Mesendoderm (in vitro differentiated cells): ENCODE data around the gene COL13A1.
A peak's percentile ranks its signal among the peaks of the same experiment; 100 is the strongest.

Experiments
- DNase-seq: peaks from one replicate; pipeline ENCODE4 v3.0.0; 2013
- H2AK5ac ChIP-seq: 2 replicates; pipeline ENCODE4 v1.6.1; 2013; ENCODE audit warnings: low read length, inconsistent platforms
- H2BK120ac ChIP-seq: 2 replicates; pipeline ENCODE4 v1.6.1; 2013; ENCODE audit warnings: low read depth, mild to moderate bottlenecking, low read length, moderate library complexity, mixed read lengths
- H2BK15ac ChIP-seq: replicated peaks from 2 replicates; pipeline ENCODE4 v1.6.1; 2013; ENCODE audit warnings: low read depth, mild to moderate bottlenecking, moderate library complexity
- H2BK5ac ChIP-seq: 2 replicates; pipeline ENCODE4 v1.6.1; 2013; ENCODE audit warnings: low read length, inconsistent platforms
- H3K18ac ChIP-seq: 2 replicates; pipeline ENCODE4 v1.6.1; 2013; ENCODE audit warnings: mild to moderate bottlenecking, low read length, mixed read lengths
- H3K23ac ChIP-seq: one replicate; pipeline ENCODE4 v1.6.1; 2013; ENCODE audit warnings: low read length
- H3K27ac ChIP-seq: 2 replicates; pipeline ENCODE4 v1.5.1; 2013; ENCODE audit warnings: low read depth, mild to moderate bottlenecking, inconsistent platforms, low read length, moderate library complexity
- H3K27me3 ChIP-seq: 2 replicates; pipeline ENCODE4 v1.6.1; 2013; ENCODE audit warnings: low read length, control low read depth, mild to moderate bottlenecking, inconsistent platforms; ENCODE audit not compliant: insufficient read depth, poor library complexity
- H3K36me3 ChIP-seq: 2 replicates; pipeline ENCODE4 v1.6.1; 2013; ENCODE audit warnings: low read length, inconsistent platforms; ENCODE audit not compliant: control insufficient read depth, insufficient read depth
- H3K4ac ChIP-seq: one replicate; pipeline ENCODE4 v1.6.1; 2013; ENCODE audit warnings: low read depth, mild to moderate bottlenecking, low read length, moderate library complexity
- H3K4me1 ChIP-seq: 2 replicates; pipeline ENCODE4 v1.6.1; 2013; ENCODE audit warnings: low read depth, low read length, inconsistent platforms; ENCODE audit not compliant: control insufficient read depth
- H3K4me2 ChIP-seq: 2 replicates; pipeline ENCODE4 v1.6.1; 2013; ENCODE audit warnings: low read length
- H3K4me3 ChIP-seq: 2 replicates; pipeline ENCODE4 v1.5.1; 2013; ENCODE audit warnings: mild to moderate bottlenecking, low read length
- H3K56ac ChIP-seq: one replicate; pipeline ENCODE4 v1.6.1; 2013; ENCODE audit warnings: low read length
- H3K79me1 ChIP-seq: 2 replicates; pipeline ENCODE4 v1.6.1; 2013; ENCODE audit warnings: low read length, inconsistent platforms
- H3K79me2 ChIP-seq: 2 replicates; pipeline ENCODE4 v1.6.1; 2013; ENCODE audit warnings: mild to moderate bottlenecking, low read length; ENCODE audit not compliant: control insufficient read depth, insufficient read depth
- H3K9ac ChIP-seq: 2 replicates; pipeline ENCODE4 v1.6.1; 2013; ENCODE audit warnings: low read length, inconsistent platforms
- H4K5ac ChIP-seq: one replicate; pipeline ENCODE4 v1.6.1; 2013; ENCODE audit warnings: low read length
- H4K8ac ChIP-seq: one replicate; pipeline ENCODE4 v1.6.1; 2013; ENCODE audit warnings: low read depth, mild to moderate bottlenecking, control low read depth, low read length, moderate library complexity
- WGBS: extraction: QIAGEN DNeasy Blood & Tissue Kit; methylation state at CpG from one replicate; pipeline ENCODE4 v1.1.7; 2013; ENCODE audit warnings: low lambda C conversion rate, missing lambda C conversion rate; ENCODE audit not compliant: insufficient coverage; ENCODE audit errors: extremely low coverage; 5-methylcytosine and 5-hydroxymethylcytosine counted together

COL13A1 gene

GRCh38 chr10:69901628-69902505, 100.2 kb downstream of the COL13A1 start:
- WGBS = no CpG with 5 or more reads among the region's 10 CpGs
- H4K5ac ChIP-seq = no peak overlapping the region
- H4K8ac ChIP-seq = no peak overlapping the region
- H2BK5ac ChIP-seq = no peak overlapping the region
- H3K4ac ChIP-seq = no peak overlapping the region
- H3K79me2 ChIP-seq = no peaks in the 10 kb centered on the region
- H3K79me1 ChIP-seq = no peaks in the 10 kb centered on the region
- no peak overlapping the region for H2BK15ac ChIP-seq
- H3K9ac ChIP-seq = peak overlapping the region; percentile 29
- H3K4me3 ChIP-seq = no peak overlapping the region
- H3K18ac ChIP-seq = no peak overlapping the region
- H3K27me3 ChIP-seq = no peaks in the 10 kb centered on the region
- H2AK5ac ChIP-seq = no peak overlapping the region
- no peaks in the 10 kb centered on the region for H3K36me3 ChIP-seq
- H3K27ac ChIP-seq = no peak overlapping the region
- DNase-seq = peak; percentile 82
- H3K4me1 ChIP-seq = no peaks in the 10 kb centered on the region
- H3K4me2 ChIP-seq = no peak overlapping the region
- H2BK120ac ChIP-seq = no peak overlapping the region
- peak overlapping the region; percentile 71 for H3K56ac ChIP-seq
- H3K23ac ChIP-seq = no peak overlapping the region

GRCh38 chr10:69902835-69903535, 101.3 kb downstream of the COL13A1 start:
- Histone ChIP-seq H3K4ac (no peak overlapping the region), H2BK120ac (no peak overlapping the region), H2BK5ac (no peak overlapping the region), H3K23ac (no peak overlapping the region), H2BK15ac (no peak overlapping the region), H2AK5ac (no peak overlapping the region), H3K79me1 (no peaks in the 10 kb centered on the region), H3K4me1 (no peaks in the 10 kb centered on the region), H3K79me2 (no peaks in the 10 kb centered on the region), H3K27me3 (no peaks in the 10 kb centered on the region), H3K9ac (no peak overlapping the region), H4K8ac (no peak overlapping the region), H4K5ac (no peak overlapping the region), H3K27ac (no peak overlapping the region), H3K4me2 (no peak overlapping the region), H3K56ac (no peak overlapping the region), H3K18ac (no peak overlapping the region), H3K36me3 (no peaks in the 10 kb centered on the region), H3K4me3 (no peak overlapping the region)
- DNase-seq = no peak
- no CpG with 5 or more reads among the region's 7 CpGs for WGBS

- Histone ChIP-seq H3K56ac (no peak overlapping the region), H2BK120ac (no peak overlapping the region), H4K8ac (no peak overlapping the region), H3K4me1 (no peaks in the 10 kb centered on the region), H3K4me2 (no peak overlapping the region), H2AK5ac (no peak overlapping the region), H3K9ac (no peak overlapping the region), H3K18ac (no peak overlapping the region), H3K4ac (no peak overlapping the region), H4K5ac (no peak overlapping the region), H3K27ac (no peak overlapping the region), H2BK5ac (no peak overlapping the region), H3K79me2 (no peaks in the 10 kb centered on the region), H3K4me3 (no peak overlapping the region), H3K23ac (no peak overlapping the region), H2BK15ac (no peak overlapping the region), H3K27me3 (no peaks in the 10 kb centered on the region), H3K36me3 (no peaks in the 10 kb centered on the region), H3K79me1 (no peaks in the 10 kb centered on the region)
- WGBS = no CpG with 5 or more reads among the region's 5 CpGs
- peak; percentile 40 for DNase-seq
Measured at GRCh38 chr10:69904533-69904932, 102.8 kb downstream of the COL13A1 start.

GRCh38 chr10:69906425-69906824, 104.7 kb downstream of the COL13A1 start:
- H3K4ac ChIP-seq = no peak overlapping the region
- H3K4me3 ChIP-seq = no peak overlapping the region
- H3K27me3 ChIP-seq = no peaks in the 10 kb centered on the region
- no peak overlapping the region for H3K9ac ChIP-seq
- no CpG with 5 or more reads among the region's 4 CpGs for WGBS
- H2BK15ac ChIP-seq = no peak overlapping the region
- no peak overlapping the region for H3K23ac ChIP-seq
- no peak overlapping the region for H3K27ac ChIP-seq
- no peak overlapping the region for H3K18ac ChIP-seq
- no peak overlapping the region for H4K8ac ChIP-seq
- no peak overlapping the region for H2BK120ac ChIP-seq
- DNase-seq = peak; percentile 47
- peaks cover 3% of the 10 kb centered on the region for H3K4me1 ChIP-seq
- no peak overlapping the region for H4K5ac ChIP-seq
- no peak overlapping the region for H2BK5ac ChIP-seq
- no peaks in the 10 kb centered on the region for H3K79me1 ChIP-seq
- H3K36me3 ChIP-seq = no peaks in the 10 kb centered on the region
- H2AK5ac ChIP-seq = no peak overlapping the region
- no peaks in the 10 kb centered on the region for H3K79me2 ChIP-seq
- no peak overlapping the region for H3K4me2 ChIP-seq
- H3K56ac ChIP-seq = no peak overlapping the region

- WGBS = 100% methylated on average over 3 of the region's 4 CpGs
Measured at GRCh38 chr10:69907517-69907916, 105.8 kb downstream of the COL13A1 start.

More at GRCh38 chr10:69907517-69907916, 105.8 kb downstream of the COL13A1 start:
- no peak overlapping the region for H3K9ac ChIP-seq
- H2BK120ac ChIP-seq = no peak overlapping the region
- no peak overlapping the region for H3K23ac ChIP-seq
- H3K4me2 ChIP-seq = no peak overlapping the region
- no peak overlapping the region for H3K27ac ChIP-seq
- H3K4me3 ChIP-seq = no peak overlapping the region
- no peak overlapping the region for H3K56ac ChIP-seq
- H3K79me1 ChIP-seq = no peaks in the 10 kb centered on the region
- H3K4ac ChIP-seq = no peak overlapping the region
- no peak overlapping the region for H2BK5ac ChIP-seq
- no peak overlapping the region for H4K5ac ChIP-seq
- no peak overlapping the region for H2BK15ac ChIP-seq
- no peak overlapping the region for H2AK5ac ChIP-seq
- DNase-seq = no peak
- H3K4me1 ChIP-seq = peaks cover 7% of the 10 kb centered on the region
- H3K18ac ChIP-seq = no peak overlapping the region
- no peaks in the 10 kb centered on the region for H3K27me3 ChIP-seq
- H3K36me3 ChIP-seq = no peaks in the 10 kb centered on the region
- no peaks in the 10 kb centered on the region for H3K79me2 ChIP-seq
- H4K8ac ChIP-seq = no peak overlapping the region
